HUDEP-2 (cell line): Measurements from ENCODE around the gene COL6A3.
"Not testable (repeated sequence)": the region's sequence is repeated elsewhere in the genome, so short reads cannot be mapped to it uniquely, and the experiment has no call there.

Experiments used
- DNase-seq, 76 experiments: peaks; one replicate each; lab custom pipeline; 2025; ENCODE audit not compliant: unreplicated experiment in 76 of 76; lab: John Stamatoyannopoulos, UW

Gene COL6A3

DNA sequence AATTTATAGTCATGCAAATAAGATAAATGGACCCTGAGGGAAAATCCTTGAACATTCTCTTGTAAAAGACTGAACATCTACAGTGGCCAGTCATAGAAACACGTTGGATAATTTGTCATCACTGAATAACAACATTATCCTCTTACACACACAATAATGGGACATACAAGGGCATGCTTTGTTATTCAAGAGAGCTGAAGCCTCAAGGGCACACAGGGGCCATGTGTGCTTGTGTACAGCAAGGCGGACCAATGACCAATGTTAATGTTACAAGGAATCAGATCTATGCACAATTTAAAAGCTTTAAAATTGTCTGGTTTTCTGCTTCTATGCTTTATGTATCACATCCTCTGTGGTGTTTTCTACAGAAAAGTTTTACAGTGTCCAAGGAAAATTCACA, 23.7 kb downstream of the COL6A3 start:
- no peak for DNase-seq

DNA sequence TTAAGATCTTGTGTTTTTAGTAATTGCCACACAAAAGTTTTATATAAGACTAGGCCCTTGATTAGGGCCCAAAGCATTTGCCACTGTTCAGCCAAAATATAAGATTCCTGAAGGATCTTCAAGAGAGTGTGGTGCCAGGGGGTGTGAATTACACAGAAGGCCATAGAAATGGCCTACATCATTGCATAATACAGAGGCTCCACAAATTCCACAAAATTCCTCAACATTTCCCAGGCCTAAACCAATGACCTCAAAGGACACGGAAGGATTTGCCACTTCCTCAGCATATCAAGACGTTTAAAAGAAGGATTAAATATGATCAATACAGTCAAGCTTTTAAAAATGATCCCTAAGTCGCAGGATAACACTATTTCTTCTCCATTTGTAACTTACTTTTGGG, 24.1 kb downstream of the COL6A3 start:
- no peak for DNase-seq

DNA sequence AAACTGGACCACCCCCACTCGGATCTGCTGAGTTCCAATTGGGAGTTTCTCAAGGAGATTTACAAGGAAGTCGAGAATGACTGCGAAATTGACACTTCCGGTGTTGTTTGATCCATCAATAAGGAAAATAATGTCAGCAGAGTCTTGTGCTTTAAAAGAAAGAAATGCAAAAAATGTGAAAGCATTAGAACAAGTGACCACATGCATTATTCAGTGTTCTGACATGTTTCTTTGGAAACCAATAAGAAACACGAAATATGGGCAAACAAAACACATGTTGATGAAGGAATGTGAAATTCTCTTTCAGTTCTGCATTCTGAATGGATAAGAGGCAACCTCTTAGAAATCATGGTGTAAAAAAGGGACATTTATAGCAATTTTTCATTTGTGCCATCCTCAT, 25.9 kb downstream of the COL6A3 start:
- DNase-seq = no peak

DNA sequence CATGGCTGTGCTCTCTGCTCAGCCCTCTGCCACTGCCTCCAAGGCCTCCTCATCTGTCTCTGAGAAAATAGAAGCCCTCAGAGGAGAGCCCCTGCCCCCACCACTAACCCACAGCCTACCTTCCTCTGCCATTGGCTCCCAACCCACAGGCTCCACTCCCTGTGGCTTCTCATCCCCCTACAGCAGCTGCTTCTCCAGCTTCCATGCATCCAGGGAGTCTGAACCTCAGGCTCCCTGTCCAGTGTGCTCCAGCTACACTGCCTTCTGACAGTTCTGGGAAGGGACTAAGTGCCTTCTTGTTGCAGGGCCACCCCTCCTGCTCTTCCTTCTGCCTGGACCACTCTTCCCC, 29.3 kb downstream of the COL6A3 start:
- DNase-seq = no peak

DNA sequence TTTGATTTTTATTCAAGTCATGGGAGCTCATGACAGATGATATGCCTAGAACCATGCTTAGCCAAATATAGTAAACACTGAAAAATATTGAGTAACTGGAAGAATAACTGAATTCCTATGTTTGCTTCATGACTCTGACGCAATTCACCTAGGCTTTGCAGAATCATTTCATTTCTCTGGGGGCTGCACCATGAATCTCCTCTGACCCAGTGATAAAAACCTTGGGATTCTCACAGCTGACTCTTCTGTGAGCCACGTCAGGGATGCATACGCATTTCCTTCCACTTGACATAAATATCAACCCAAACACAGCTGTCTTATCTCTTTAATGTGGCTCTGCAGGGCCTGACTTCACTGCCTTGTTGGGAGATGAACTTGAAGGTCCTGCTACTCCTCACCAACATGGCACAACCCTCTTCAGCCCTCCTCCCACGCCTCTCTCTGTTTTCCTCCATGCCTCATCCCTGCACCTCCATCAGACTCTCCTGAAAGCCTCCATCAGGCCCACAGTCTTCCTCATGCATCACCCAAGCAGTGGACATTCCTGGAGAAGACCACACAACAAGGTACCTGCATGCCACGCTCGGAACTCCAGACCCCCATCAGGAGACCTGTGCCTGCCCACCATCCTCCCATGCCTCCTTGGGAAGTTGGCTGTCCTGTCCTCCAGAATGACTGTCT, 29.8 kb downstream of the COL6A3 start:
- DNase-seq = no peak

DNA sequence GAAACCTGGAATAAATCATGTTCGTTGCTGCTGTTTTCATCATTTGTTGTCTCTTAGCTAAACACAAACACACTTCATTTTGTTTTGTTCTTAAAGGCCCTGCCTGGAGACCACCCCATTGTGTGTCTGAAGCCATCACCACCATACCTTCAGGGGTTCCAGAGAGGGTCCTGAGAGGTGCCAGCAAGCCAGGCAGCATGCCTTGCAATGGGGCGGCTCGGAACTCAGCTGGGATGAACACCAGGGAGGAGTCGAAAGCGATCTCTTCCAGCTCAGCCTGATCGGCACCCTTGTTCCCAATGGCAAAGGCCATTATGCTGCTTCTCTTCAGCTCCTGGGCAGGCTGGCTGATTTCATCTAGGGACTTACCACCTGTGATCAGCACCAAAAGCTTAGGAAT, 33.2 kb downstream of the COL6A3 start:
- DNase-seq = no peak

DNA sequence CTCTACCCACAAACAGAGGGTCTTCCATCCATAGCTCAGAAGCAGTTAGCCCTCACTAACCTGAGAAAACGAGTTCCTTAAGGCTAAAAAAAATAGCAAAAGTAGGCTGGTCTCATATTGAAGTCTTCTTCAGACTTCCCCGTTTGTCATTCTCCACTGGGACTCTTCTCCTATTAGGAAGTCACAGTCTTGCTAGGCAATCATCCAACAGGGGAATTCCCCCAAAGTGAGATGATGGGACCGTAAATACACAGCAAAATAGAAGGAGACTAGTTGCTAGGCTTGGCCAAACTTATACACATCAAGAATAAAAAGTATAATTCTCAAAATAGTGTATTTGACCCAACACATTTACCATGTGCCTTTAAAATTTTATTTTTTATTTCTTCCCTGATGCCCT, 34.3 kb downstream of the COL6A3 start:
- DNase-seq = no peak

DNA sequence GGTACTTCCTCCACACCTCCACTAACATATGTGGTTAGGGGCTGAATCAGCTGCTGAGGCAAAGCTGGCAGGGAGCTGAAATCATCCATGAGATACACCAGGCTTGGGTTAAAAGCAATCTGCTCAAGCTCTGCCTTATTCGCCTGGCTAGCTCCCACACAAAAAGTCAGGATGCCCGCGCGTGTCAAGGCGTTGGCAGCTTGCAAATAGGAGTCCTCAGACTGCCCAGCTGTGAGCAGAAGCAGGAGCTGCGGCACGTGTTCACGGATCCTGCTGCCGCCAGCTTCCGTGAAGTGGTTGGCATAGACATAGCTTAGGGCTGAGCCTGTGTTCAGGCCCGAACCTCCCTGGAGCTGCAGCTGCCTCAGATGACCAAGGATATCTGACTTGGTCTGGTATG, 35.3 kb downstream of the COL6A3 start:
- DNase-seq = no peak

DNA sequence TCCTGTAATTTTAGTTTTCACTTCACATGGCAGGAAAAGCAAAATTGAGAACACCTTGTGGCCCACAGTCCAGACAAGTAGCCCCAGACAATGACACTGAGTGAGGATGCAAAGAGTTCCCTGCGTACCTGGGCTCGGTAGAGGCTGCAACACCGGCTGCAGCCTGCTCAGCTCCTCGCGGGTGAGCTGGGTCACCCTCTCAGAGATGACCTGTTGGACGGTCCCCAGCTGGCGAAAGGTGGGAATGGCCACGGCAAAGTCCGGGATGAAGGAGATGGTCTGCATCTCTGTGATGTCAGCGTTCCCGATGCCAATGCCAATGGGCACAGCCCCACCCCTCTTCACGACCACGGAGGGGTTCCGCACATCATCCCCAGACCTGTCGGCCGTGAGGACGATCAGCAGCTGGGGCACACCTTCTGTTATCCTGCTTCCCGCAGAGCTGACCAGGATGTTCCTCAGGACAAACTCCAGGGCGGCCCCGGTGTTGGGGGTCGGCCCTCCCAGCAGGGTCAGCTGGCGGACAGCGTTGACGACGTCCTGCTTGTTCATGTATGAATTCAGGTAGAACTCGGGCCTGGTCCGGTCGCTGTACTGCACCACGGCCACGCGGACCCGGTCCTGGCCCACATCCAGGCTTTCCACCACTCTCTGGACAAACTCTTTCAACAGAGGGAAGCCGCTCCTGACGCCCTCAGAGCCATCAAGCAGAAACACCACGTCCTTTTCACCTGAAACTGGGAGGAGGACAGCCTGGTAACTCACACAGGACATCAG, 39.5 kb downstream of the COL6A3 start:
- DNase-seq = no peak

DNA sequence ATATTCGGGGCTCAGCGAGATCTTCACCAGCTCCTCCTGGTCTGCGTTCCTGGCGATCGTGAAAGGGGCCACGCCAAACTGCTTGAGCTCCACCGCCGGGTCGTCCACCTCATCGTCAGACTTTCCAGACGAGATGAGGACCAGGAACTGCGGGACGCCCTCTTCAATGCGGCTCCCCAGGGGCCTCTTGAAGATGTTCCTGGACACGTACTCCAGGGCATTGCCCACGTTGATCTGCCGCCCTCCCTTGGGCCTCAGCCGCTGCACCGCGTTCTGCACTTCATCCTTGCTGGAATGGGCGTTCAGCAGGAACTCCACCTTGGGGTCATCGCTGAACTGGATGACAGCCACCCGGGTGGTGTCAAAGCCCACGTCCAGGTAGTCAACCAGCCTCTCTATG, 42.1 kb downstream of the COL6A3 start:
- no peak for DNase-seq

DNA sequence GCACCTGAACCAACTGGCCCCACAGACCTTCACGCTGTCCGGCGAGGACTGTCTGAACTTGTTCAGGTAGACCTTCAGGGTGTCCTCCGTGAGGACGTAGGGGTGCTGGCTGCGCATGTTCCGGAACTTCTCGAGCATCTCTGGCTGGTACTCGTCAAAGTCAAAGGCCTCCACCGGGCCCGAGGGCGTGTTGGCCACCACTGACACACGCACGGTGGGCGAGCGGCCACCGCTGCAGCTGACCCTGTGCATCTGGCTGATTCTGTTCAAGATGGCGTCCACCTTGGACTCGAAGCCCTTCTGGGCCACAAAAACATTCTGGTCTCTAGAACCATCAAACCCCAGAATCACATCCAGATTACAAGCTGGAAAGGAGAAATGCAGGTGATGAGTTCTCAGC, 48.3 kb downstream of the COL6A3 start:
- no peak for DNase-seq

DNA sequence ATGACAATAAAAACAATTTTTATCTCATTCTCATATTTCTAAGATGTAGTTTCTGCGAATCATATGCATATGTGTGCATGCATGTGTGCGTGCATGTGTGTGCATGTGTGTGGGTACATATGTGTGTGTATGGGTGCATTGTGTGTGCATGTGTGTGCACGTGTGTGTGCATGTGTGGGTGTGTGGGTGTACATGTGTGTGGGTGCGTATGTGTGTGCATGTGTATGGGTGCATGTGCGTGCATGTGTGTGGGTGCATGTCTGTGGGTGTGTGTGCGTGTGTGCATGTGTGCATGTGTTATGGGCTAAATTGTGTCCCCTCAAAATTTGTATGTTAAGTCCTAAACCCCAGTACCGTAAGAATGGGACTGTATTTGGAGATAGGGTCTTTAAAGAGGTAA, 49.3 kb downstream of the COL6A3 start:
- DNase-seq = no peak

DNA sequence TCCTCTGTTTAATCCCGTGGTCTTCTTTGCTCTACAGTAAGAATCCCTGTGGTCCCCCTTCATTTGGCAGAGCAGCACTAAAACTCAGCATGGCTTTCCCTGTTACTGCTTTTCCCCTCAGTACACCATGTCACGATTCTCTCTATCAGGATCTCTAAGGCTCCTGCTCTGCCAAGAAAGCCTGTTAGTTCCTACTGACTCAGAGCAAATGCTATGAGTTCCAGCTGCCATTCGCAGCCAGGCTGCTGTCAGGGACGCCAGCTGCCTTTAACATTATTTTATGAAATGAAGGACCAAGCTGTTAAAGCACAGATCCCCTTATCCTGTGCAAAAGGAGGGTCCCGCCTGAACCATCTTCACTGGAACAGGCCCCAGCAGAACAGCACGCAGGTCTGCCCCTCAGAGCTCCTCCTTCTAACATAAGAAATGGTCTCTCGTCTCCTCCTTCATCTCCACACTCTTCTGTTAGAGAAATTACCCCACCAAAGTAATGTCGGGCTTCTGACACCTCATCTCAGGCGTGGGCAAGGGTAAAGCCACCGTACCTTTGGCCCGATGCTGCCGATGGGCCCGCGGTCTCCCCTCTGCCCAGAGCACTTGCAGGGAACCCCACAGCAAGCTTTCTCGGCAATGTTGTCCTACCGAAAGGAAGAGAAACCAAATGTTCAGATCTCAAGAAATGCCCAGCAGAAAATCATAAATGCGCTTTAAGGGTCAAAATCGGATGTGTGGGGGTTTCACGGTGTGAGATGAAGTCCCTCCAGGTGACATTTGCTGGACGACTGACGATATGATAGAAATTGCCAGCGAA, 52.6 kb downstream of the COL6A3 start:
- no peak for DNase-seq

DNA sequence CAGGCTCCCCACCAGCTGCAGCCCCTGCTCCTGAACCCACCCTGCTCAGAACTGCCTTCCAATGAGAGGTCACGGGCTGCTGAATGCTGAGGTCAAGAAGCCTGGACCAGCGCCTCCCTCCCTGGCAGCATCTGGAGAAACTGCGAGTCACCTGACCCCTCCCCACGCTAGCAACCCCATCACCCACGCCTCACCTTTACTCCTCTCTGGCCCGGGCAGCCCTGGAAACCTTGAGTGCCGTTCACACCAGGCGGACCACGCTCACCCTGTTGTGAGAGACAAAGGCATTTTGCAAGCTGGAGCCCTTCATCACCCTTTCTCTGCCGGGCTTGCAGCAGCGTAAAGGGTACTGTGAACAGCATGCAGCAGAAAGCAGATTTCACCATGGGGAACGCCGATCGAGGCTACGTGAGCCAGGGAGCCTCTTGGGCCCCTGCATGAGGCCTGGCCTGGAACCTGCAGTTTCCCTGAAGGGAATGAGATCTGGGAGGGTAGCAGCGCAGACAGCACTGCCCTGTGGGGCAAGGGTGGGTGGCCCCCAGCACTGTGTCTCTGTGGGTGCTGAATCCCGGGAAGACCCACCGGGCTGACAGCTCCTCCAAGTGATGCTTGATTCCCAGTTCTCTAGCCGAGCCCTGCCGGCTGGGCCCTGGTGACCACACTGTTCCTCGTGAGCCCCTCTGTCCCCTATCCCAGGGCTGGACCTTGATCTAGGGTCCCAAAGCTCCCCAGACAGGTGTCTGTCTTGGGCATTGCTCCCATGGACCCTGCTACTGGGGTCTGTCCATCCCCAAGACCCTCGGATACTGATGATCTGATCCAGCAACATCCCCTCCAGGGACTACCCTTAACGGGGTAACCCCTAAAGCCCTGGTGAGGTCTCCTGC, 53.8 kb downstream of the COL6A3 start:
- DNase-seq = no peak

DNA sequence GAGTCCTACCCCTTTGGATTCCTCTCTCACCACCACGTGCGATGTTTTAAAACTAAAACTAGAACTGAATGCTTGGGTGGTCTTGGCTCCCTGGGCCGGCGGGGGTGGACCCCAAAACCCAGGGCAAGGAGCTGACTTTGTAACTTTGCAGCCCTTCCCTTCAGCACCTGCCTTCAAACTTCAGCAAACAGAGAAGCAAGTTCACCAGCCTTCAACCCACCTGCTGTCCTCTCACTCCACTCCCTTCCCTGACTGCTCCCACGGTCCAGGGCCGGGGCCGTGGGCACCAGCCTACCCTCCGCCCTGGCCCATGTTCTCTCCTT, 54.5 kb downstream of the COL6A3 start:
- DNase-seq = no peak

DNA sequence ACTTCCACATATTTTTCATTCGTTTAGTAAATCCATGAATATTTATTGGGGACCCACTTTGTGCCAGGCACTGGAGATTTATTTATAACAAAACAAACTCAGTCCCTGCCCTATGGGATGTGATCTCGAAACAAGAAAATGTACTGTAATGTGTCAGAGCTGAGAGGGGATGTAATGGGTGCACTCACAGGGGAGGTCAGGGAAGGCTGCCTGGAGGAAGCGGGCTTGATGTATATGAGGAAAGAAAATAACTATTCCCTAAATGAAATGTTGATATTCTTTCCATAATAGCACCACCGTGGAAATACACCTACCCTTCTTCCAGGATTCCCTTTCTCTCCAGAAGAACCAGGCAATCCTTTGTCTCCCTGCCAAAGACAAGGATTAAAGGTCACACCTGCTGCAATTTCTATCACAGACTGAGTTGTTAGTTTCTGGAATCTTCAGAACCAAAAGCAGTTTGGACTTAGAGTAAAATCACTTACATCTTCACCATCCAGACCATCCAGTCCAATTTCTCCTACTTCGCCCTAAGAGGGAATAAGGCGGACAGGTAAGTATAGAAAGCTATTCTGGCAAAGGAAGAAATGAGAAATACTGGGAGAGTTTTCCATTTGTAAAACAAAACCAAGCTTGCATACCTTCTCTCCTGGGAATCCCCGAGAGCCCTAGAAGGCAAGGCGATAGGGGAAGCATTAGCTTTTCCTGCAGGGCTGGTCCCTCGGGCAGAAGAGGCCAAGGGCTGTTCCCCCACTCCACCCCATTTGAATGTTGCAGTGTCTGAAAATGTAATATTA, 55.0 kb downstream of the COL6A3 start:
- no peak for DNase-seq

DNA sequence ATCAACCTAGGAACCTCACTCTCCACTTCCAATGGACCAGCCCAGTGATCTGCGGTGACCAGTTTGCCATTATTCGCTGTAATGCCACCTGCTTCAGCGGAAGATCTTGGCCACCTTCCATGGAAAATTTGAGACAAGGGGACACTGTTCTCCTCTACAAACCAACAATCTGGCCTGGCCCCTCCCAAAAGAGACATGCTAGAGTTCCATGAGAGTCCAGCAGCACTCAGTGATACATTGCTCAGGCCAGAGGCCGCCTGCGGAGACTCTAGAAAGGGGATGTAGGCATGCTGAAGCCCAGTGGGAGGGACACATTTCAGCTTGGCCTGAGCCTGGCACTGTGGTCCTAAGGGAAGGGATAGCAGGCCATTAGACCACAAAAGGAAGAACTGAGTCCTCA, 58.3 kb downstream of the COL6A3 start:
- DNase-seq = no peak

DNA sequence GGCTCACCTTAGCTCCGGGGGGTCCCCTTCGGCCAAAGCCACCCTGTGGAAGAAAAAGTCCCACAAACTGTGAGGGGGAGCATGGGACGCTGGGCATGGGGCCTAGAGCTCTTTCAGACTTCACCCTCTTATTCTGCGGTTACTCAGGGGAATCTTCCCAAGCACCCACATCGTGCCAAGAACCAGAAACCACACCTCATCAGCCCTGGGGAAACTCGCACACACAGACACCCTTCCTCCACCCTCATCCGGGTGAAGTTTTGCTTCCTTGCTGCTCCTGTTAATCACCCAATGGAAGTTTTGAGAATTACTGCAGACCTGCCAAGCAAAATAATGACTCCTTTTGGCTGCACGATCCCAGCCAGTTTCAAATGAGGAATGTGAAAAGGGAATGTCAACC, 59.1 kb downstream of the COL6A3 start:
- DNase-seq = no peak

DNA sequence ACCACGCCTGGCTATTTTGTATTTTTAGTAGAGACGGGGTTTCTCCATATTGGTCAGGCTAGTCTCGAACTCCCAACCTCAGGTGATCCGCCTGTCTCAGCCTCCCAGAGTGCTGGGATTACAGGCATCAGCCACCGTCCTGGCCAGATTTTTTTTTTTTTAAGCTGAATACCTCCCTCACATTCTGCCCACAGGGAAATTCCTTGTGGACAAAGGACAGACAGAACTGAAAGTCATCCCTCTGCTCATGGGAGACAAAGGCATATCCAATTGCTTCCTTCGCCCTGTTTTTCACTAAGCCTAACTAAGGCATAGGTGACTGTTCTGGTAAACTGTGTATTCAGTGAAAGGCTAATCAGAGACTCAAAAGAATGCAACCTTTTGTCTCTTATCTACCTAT, 59.8 kb downstream of the COL6A3 start:
- not testable (repeated sequence) for DNase-seq

DNA sequence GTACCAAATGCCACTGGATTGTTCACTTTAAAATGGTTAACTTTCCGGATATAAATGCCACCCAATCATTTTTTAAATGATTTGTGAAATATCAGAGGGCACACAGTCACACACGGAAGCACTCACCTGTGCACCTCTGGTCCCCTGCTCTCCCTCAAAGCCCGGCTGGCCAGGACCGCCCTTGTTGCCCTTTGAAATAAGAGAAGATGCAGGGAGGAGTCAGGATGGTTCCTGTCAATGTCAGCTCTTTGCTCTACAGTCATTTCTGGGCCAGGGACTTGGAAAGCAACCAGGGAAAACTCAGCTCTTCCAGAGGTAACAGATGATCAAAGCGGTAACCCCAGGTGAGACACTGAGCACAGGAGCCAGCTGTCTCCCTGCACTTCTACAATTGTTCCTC, 60.7 kb downstream of the COL6A3 start:
- no peak for DNase-seq
